Activated B cell treated with CpG ODN at 0.5 μM for 24 hours (primary cell): ENCODE results near the gene GLRA2. TPM values are rescaled to one million over a fixed set of nuclear protein-coding genes. Genes with fewer than 3 reads are reported as not detected.

Source experiments
- ATAC-seq: fragments of 200-7000 bp; cut with Tn5 transposase; one replicate; pipeline ENCODE4 v1.10.0; 2021; ENCODE audit warnings: low read depth, mild to moderate bottlenecking, moderate library complexity
- CTCF ChIA-PET: fragments of 350-600 bp; sonication (Branson Sonifier 250); formaldehyde crosslinking; loops from one replicate; lab custom pipeline; 2021; ENCODE audit warnings: antibody characterized with exemption; lab: Charles Lee
- POLR2A ChIA-PET: fragments of 350-600 bp; sonication (Branson Sonifier 250); formaldehyde crosslinking; loops from one replicate; lab custom pipeline; 2021; ENCODE audit warnings: antibody characterized with exemption; lab: Charles Lee
- DNase-seq: peaks from one replicate; pipeline ENCODE4 v3.0.0; 2022
- H3K27ac Mint-ChIP-seq: one replicate; pipeline ENCODE4 v1.8.0; 2020; ENCODE audit warnings: mixed read lengths
- H3K27me3 Mint-ChIP-seq: one replicate; pipeline ENCODE4 v1.8.0; 2021; ENCODE audit warnings: mixed read lengths
- H3K36me3 Mint-ChIP-seq: one replicate; pipeline ENCODE4 v1.8.0; 2021; ENCODE audit warnings: low read depth, mixed read lengths
- H3K4me1 Mint-ChIP-seq: one replicate; pipeline ENCODE4 v1.8.0; 2021; ENCODE audit warnings: mixed read lengths
- H3K4me3 Mint-ChIP-seq: one replicate; pipeline ENCODE4 v1.8.0; 2020; ENCODE audit warnings: mild to moderate bottlenecking, mixed read lengths
- H3K9me3 Mint-ChIP-seq: one replicate; pipeline ENCODE4 v1.8.0; 2020; ENCODE audit warnings: mixed read lengths
- CTCF ChIP-seq: fragments of 200-600 bp; IDR thresholded peaks from one replicate; pipeline ENCODE4 v1.8.0; 2022; ENCODE audit warnings: antibody characterized with exemption, mild to moderate bottlenecking
- intact Hi-C: fragments of 100-400 bp; cut with micrococcal nuclease; formaldehyde crosslinking; loops from one replicate; pipeline ENCODE4 v1.15.1; 2024
- total RNA-seq: library from RNA; stranded (reverse); gene quantifications from 2 replicates; pipeline ENCODE4 v1.2.3, GENCODE V29; 2022

Gene GLRA2
- total RNA-seq, 1 donor from 2014 or later, result not detected

DNA sequence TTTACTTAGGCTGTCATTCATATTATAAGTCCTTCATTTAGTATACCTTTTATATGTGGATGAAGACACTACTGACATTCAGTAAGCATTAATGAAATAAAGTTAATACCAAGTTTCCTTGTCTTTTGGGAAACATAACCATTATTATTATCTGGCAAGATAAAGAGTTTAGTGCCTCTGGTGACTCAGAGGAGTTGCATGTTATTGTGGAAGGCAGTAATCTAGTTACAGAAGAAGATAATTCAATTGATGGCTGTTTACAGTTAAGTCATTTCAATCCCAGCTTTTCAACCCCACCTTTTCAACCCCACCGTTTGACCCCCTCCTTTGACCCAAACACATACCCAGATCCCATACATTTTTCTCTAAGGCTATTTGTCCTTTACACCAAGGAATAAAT lies 199.7 kb downstream of the GLRA2 start:
- POLR2A ChIA-PET, result interaction anchor here (0.5 kb wide), 1 partner anchor 12 kb away, joined by 4 read pairs; no protein-coding TSS in a partner anchor
- intact Hi-C loops, result no loop called here
- no peak overlapping the region for H3K4me3 Mint-ChIP-seq
- no peaks in the 10 kb centered on the region for H3K27me3 Mint-ChIP-seq
- no peaks in the 10 kb centered on the region for H3K36me3 Mint-ChIP-seq
- TF ChIP-seq CTCF, result no peak
- no peaks in the 10 kb centered on the region for H3K9me3 Mint-ChIP-seq
- no peak overlapping the region for H3K27ac Mint-ChIP-seq
- ATAC-seq (no peak), DNase-seq (no peak)
- no peaks in the 10 kb centered on the region for H3K4me1 Mint-ChIP-seq
- CTCF ChIA-PET, result no interaction called here

DNA sequence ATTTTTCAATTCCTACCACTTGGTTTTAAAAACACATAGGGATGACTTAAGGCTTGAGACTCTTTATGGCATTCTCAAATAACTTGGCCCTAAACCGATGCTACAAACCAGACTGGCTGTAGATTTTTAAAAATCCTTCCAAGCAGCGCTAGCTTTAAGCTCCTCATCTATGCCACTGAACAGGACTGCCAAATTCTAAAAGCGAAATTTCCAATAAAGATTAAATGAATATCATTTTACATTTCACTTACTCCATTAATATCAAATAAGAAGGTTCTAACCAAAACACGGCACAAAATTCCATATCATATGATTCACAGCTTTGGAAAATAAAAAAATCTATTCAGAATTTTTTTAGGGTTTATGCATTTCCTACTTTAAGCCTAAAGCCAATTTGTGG lies 209.3 kb downstream of the GLRA2 start:
- H3K27me3 Mint-ChIP-seq, result no peaks in the 10 kb centered on the region
- intact Hi-C loops, result no loop called here
- no peaks in the 10 kb centered on the region for H3K9me3 Mint-ChIP-seq
- H3K4me3 Mint-ChIP-seq, result no peak overlapping the region
- ATAC-seq (no peak), DNase-seq (no peak)
- no peaks in the 10 kb centered on the region for H3K36me3 Mint-ChIP-seq
- CTCF ChIA-PET, result no interaction called here
- TF ChIP-seq CTCF, result no peak
- POLR2A ChIA-PET, result no interaction called here
- H3K4me1 Mint-ChIP-seq, result no peaks in the 10 kb centered on the region
- H3K27ac Mint-ChIP-seq, result no peak overlapping the region

GRCh38 chrX:14753441-14753840 lies 224.1 kb downstream of the GLRA2 start:
- intact Hi-C loops, result no loop called here
- TF ChIP-seq CTCF, result no peak
- ChIA-PET POLR2A (no interaction called here), CTCF (no interaction called here)
- Mint-ChIP-seq H3K4me1 (no peaks in the 10 kb centered on the region), H3K27ac (no peak overlapping the region), H3K4me3 (no peak overlapping the region), H3K36me3 (no peaks in the 10 kb centered on the region), H3K27me3 (no peaks in the 10 kb centered on the region), H3K9me3 (no peaks in the 10 kb centered on the region)
- DNase-seq, result no peak
- no peak for ATAC-seq

DNA sequence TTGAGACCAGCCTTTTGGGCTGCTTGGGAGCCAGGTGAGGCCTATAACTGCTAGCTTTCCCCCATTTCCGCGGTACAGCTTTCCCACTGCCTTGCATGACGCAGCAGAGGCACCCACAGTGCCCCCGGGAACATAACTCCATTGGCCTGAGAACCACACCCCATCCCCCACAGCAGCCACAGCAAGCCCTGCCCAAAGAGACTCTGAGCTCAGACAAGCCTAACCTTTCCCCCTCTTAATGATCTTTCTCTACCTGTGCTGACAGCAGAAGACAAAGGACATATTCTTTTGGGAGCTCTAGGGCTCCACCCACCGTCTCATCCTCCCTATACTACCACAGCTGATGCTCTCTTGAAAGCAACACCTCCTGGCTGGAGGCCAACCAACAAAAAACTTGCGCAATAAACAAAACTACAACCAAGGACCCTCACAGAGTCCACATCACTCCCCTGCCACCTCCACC lies 228.7 kb downstream of the GLRA2 start:
- Mint-ChIP-seq H3K36me3 (no peaks in the 10 kb centered on the region), H3K9me3 (peaks cover 1% of the 10 kb centered on the region), H3K4me3 (no peak overlapping the region), H3K27me3 (no peaks in the 10 kb centered on the region), H3K4me1 (no peaks in the 10 kb centered on the region), H3K27ac (no peak overlapping the region)
- DNase-seq (no peak), ATAC-seq (no peak)
- POLR2A ChIA-PET, result no interaction called here
- TF ChIP-seq CTCF, result no peak
- intact Hi-C loops, result no loop called here
- CTCF ChIA-PET, result no interaction called here

DNA sequence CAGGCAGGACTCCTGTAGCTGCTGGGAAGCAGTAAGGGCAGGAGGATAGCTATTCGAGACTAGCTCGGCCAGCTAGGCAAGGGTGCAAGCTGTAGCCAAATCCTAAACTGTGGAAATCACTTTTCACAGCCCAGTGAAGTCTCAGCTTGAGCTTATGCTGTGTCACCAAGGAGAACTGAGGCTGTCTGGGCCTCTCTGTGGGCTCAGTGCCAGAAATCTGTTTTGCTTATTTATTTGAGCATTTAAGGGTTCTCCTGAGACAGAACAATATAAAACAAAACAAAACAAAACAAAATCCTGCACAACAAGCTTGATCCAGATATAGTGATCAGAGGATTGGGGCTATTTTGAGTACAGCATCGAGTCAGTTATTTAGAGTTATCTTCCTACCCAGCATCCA lies 246.1 kb downstream of the GLRA2 start:
- Mint-ChIP-seq H3K36me3 (peaks cover 1% of the 10 kb centered on the region), H3K27me3 (no peaks in the 10 kb centered on the region), H3K9me3 (peaks cover 5% of the 10 kb centered on the region), H3K27ac (no peak overlapping the region), H3K4me1 (no peaks in the 10 kb centered on the region), H3K4me3 (no peak overlapping the region)
- ChIA-PET POLR2A (no interaction called here), CTCF (no interaction called here)
- intact Hi-C loops, result no loop called here
- no peak for ATAC-seq
- no peak for TF ChIP-seq CTCF
- DNase-seq, result no peak
